Esophagus muscularis mucosa (tissue), 4 donors: ENCODE data around the gene IL17RD.

ENCODE experiments used
- EP300 ChIP-seq: sonication (generic); formaldehyde crosslinking; IDR thresholded peaks from one replicate; pipeline ENCODE4 v1.6.1; 2017; ENCODE audit warnings: antibody characterized with exemption
- POLR2A ChIP-seq: fragments of 450-650 bp; IDR thresholded peaks from one replicate; pipeline ENCODE4 v1.6.1; 2017; ENCODE audit warnings: antibody characterized with exemption, moderate library complexity, mild to moderate bottlenecking, low read depth
- POLR2AphosphoS5 ChIP-seq, 2 donors: sonication (generic); formaldehyde crosslinking; IDR thresholded peaks; one replicate each; pipeline ENCODE4 v1.6.1; 2017; ENCODE audit warnings: antibody characterized with exemption in 2 of 2
- TF ChIP-seq, protein P1 (sequence below), 3 experiments: fragments of 200-600 bp in 2 of 3; fragments of 450-650 bp in 1 of 3; sonication (generic) in 2 of 3; IDR thresholded peaks; one replicate each; pipeline ENCODE4 v1.5.1; 2017 to 2019; ENCODE audit warnings: antibody characterized with exemption in 3 of 3, mild to moderate bottlenecking in 2 of 3, moderate library complexity in 1 of 3

DNA sequence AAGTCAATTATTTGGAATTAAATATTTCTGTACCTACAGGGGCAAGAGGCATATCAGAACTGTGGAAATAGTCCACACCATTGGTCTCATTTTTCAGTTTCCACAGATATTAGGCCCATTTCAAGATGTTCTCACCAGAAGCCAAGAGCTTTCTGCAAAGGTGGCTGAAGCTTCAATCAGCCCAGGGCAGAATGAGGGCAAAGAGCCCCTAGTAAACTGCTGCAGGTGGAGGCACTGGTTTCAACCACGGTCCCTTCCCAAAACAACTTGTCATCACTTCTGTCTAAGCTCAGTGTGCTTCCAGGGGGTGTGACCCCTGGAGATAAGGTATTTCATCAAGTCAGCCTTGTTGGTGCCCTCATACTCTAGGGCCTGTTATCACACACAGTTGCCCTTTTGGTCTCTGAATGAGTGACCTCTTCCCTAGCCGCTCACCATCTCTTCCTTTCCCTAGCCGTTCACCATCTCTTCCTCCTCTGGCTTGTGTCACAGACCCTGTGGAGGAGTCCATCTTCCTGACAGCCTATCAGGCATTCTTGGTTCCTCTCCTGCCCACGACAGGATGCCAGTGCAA is 21.2 kb downstream of the IL17RD start:
- TF ChIP-seq POLR2A (no peak), POLR2AphosphoS5 (IDR thresholded peaks at IDR 0.05) (no peak), EP300 (no peak)
- TF ChIP-seq, protein P1, sequence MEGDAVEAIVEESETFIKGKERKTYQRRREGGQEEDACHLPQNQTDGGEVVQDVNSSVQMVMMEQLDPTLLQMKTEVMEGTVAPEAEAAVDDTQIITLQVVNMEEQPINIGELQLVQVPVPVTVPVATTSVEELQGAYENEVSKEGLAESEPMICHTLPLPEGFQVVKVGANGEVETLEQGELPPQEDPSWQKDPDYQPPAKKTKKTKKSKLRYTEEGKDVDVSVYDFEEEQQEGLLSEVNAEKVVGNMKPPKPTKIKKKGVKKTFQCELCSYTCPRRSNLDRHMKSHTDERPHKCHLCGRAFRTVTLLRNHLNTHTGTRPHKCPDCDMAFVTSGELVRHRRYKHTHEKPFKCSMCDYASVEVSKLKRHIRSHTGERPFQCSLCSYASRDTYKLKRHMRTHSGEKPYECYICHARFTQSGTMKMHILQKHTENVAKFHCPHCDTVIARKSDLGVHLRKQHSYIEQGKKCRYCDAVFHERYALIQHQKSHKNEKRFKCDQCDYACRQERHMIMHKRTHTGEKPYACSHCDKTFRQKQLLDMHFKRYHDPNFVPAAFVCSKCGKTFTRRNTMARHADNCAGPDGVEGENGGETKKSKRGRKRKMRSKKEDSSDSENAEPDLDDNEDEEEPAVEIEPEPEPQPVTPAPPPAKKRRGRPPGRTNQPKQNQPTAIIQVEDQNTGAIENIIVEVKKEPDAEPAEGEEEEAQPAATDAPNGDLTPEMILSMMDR (IDR thresholded peaks at IDR 0.05), result no peak
